B cell (primary cell): Measurements from ENCODE around the gene CHST11. TPM values are rescaled to one million over a fixed set of nuclear protein-coding genes. Genes with fewer than 3 reads are reported as not detected.

Experiments
- ATAC-seq: fragments of 200-7000 bp; cut with Tn5 transposase; one replicate; pipeline ENCODE4 v1.10.0; 2021; ENCODE audit warnings: low read depth, mild to moderate bottlenecking, moderate number of reproducible peaks, moderate library complexity
- CTCF ChIA-PET: fragments of 350-600 bp; sonication (Branson Sonifier 250); formaldehyde crosslinking; loops from one replicate; lab custom pipeline; 2021; ENCODE audit warnings: antibody characterized with exemption, inconsistent platforms; lab: Charles Lee
- POLR2A ChIA-PET: fragments of 350-600 bp; sonication (Branson Sonifier 250); formaldehyde crosslinking; loops from one replicate; lab custom pipeline; 2021; ENCODE audit warnings: antibody characterized with exemption; lab: Charles Lee
- DNase-seq: peaks from one replicate; pipeline ENCODE4 v3.0.0; 2013
- H2AFZ ChIP-seq: 2 replicates; pipeline ENCODE4 v1.6.1; 2012; ENCODE audit warnings: mild to moderate bottlenecking, low read depth, low read length; ENCODE audit not compliant: insufficient read depth, poor library complexity, severe bottlenecking
- H3K27ac ChIP-seq, 2 donors: 1 replicate in 1 of 2; 2 replicates in 1 of 2; pipeline ENCODE4 v1.5.1; 2012 to 2013; ENCODE audit warnings: low read length in 2 of 2, mild to moderate bottlenecking in 2 of 2, moderate library complexity in 1 of 2
- H3K27me3 ChIP-seq, 4 experiments: fragments of 200-600 bp in 1 of 4; sonication (generic) in 1 of 4; replicated peaks in 1 of 4; 1 replicate in 2 of 4; 2 replicates in 2 of 4; pipeline versions ENCODE4 v1.6.1 to v1.7.0; 2013 to 2016; ENCODE audit warnings: low read length in 3 of 4, mild to moderate bottlenecking in 2 of 4, mixed read lengths in 1 of 4, moderate library complexity in 1 of 4; ENCODE audit not compliant: insufficient read depth in 4 of 4, control insufficient read depth in 3 of 4; ENCODE audit errors: control extremely low read depth in 1 of 4
- H3K36me3 ChIP-seq, 2 experiments: replicated peaks in 1 of 2; 1 replicate in 1 of 2; 2 replicates in 1 of 2; pipeline versions ENCODE4 v1.6.1 to v1.7.1; 2013; ENCODE audit warnings: low read length in 1 of 2; ENCODE audit not compliant: insufficient read depth in 2 of 2, control insufficient read depth in 1 of 2; ENCODE audit errors: control extremely low read depth in 1 of 2, extremely low read depth in 1 of 2
- H3K4me1 ChIP-seq, 2 donors: fragments of 200-600 bp in 1 of 2; sonication (generic) in 1 of 2; 1 replicate in 1 of 2; 2 replicates in 1 of 2; pipeline versions ENCODE4 v1.5.1 to v1.6.1; 2013 to 2017; ENCODE audit warnings: low read length in 2 of 2; ENCODE audit not compliant: control insufficient read depth in 2 of 2, insufficient read depth in 2 of 2
- H3K4me2 ChIP-seq: replicated peaks from 2 replicates; pipeline ENCODE3; 2012; ENCODE audit warnings: mild to moderate bottlenecking, low read depth, low read length; ENCODE audit not compliant: poor library complexity, severe bottlenecking
- H3K4me3 ChIP-seq, 5 experiments: fragments of 200-600 bp in 1 of 5; sonication (generic) in 1 of 5; 1 replicate in 3 of 5; 2 replicates in 2 of 5; pipeline versions ENCODE4 v1.5.1 to v1.7.0; 2011 to 2016; ENCODE audit warnings: low read length in 4 of 5, mild to moderate bottlenecking in 4 of 5, low read depth in 2 of 5, control low read depth in 1 of 5, moderate library complexity in 1 of 5; ENCODE audit not compliant: insufficient read depth in 1 of 5; ENCODE audit errors: control extremely low read depth in 1 of 5, extremely low read depth in 1 of 5
- H3K79me2 ChIP-seq: fragments of 200-600 bp; sonication (generic); one replicate; pipeline ENCODE4 v1.6.0; 2016; ENCODE audit warnings: low read length; ENCODE audit not compliant: control insufficient read depth, insufficient read depth
- H3K9ac ChIP-seq: fragments of 200-600 bp; sonication (generic); 2 replicates; pipeline ENCODE4 v1.6.1; 2017; ENCODE audit warnings: mild to moderate bottlenecking, low read length, moderate library complexity
- H3K9me3 ChIP-seq, 3 donors: one replicate each; pipeline versions ENCODE4 v1.6.1 to v1.7.1; 2013; ENCODE audit warnings: low read length in 2 of 3; ENCODE audit not compliant: control insufficient read depth in 2 of 3, insufficient read depth in 1 of 3; ENCODE audit errors: control extremely low read depth in 1 of 3
- H4K20me1 ChIP-seq: 2 replicates; pipeline ENCODE4 v1.6.0; 2012; ENCODE audit warnings: mild to moderate bottlenecking, low read length; ENCODE audit not compliant: insufficient read depth, control insufficient read depth, poor library complexity, severe bottlenecking
- H3K27ac Mint-ChIP-seq: one replicate; pipeline ENCODE4 v1.8.0; 2021; ENCODE audit warnings: mixed read lengths
- H3K27me3 Mint-ChIP-seq: one replicate; pipeline ENCODE4 v1.8.0; 2021; ENCODE audit warnings: mixed read lengths
- H3K4me1 Mint-ChIP-seq: one replicate; pipeline ENCODE4 v1.8.0; 2021; ENCODE audit warnings: mixed read lengths
- H3K4me3 Mint-ChIP-seq: one replicate; pipeline ENCODE4 v1.8.0; 2021; ENCODE audit warnings: mixed read lengths
- H3K9me3 Mint-ChIP-seq: one replicate; pipeline ENCODE4 v1.8.0; 2022; ENCODE audit warnings: mixed read lengths; ENCODE audit not compliant: insufficient read depth
- CTCF ChIP-seq: fragments of 200-600 bp; IDR thresholded peaks from one replicate; pipeline ENCODE4 v1.8.0; 2022; ENCODE audit warnings: antibody characterized with exemption, mild to moderate bottlenecking
- EZH2 ChIP-seq: IDR thresholded peaks from 2 replicates; pipeline ENCODE4 v1.6.1; 2012; ENCODE audit warnings: borderline replicate concordance, low read depth, mild to moderate bottlenecking, moderate library complexity, low read length; ENCODE audit not compliant: insufficient read depth, poor library complexity, severe bottlenecking
- WGBS: methylation state at CpG from one replicate; pipeline ENCODE4 v1.1.5; 2013; ENCODE audit warnings: missing lambda C conversion rate; ENCODE audit not compliant: insufficient coverage; 5-methylcytosine and 5-hydroxymethylcytosine counted together
- intact Hi-C: fragments of 100-400 bp; cut with micrococcal nuclease; formaldehyde crosslinking; loops from one replicate; pipeline ENCODE4 v1.10.0; 2022
- polyA plus RNA-seq: library from polyadenylated mRNA; depleted of rRNA; stranded (reverse); fragments of >200 nt; gene quantifications from 2 replicates; pipeline ENCODE4 v1.2.3, GENCODE V29; 2012
- total RNA-seq, 2 donors: library from RNA; stranded (reverse); fragments of 120-200 nt in 1 of 2; gene quantifications; 1 replicate in 1 of 2; 2 replicates in 1 of 2; pipeline versions ENCODE4 v1.2.3 to v1.2.4, GENCODE V29; 2013 to 2022

CHST11 gene
- total and polyA plus RNA-seq, 2 donors (not counting 1 experiment from before 2014, with no cell fraction given) = 46.3 to 152 TPM

- 89% methylated on average over 14 of the region's 14 CpGs for WGBS
These were observed 50.1 kb downstream of the CHST11 start for GRCh38 chr12:104506676-104507401.

More at GRCh38 chr12:104506676-104507401, 50.1 kb downstream of the CHST11 start:
- peaks cover 98% of the 10 kb centered on the region for H3K4me1 Mint-ChIP-seq
- peaks cover 0 to 12% of the 10 kb centered on the region in 2 experiments for H3K36me3 ChIP-seq
- peaks cover 88% of the 10 kb centered on the region in 2 donors for H3K4me1 ChIP-seq
- DNase-seq = no peak
- H3K9me3 ChIP-seq = peaks cover 0 to 4% (median 0%) of the 10 kb centered on the region in 3 donors
- no peak overlapping the region for H3K4me3 ChIP-seq
- H3K4me2 ChIP-seq = peak overlapping the region; percentile 34
- H3K79me2 ChIP-seq = peaks cover 99% of the 10 kb centered on the region
- ChIA-PET CTCF (no interaction called here), POLR2A (no interaction called here)
- H4K20me1 ChIP-seq = peaks cover 76% of the 10 kb centered on the region
- no peak overlapping the region for H3K4me3 Mint-ChIP-seq
- peaks cover 5% of the 10 kb centered on the region for H3K9me3 Mint-ChIP-seq
- no peak overlapping the region for H3K27ac ChIP-seq
- H3K27ac Mint-ChIP-seq = no peak overlapping the region
- intact Hi-C loops = loop anchor here (5.0 kb wide), 1 partner anchor 50 kb away; the partner anchor contains the start of gene CHST11
- H3K9ac ChIP-seq = no peak overlapping the region
- no peak for ATAC-seq
- H3K27me3 Mint-ChIP-seq = no peaks in the 10 kb centered on the region
- no peak for TF ChIP-seq EZH2
- no peak for TF ChIP-seq CTCF
- H2AFZ ChIP-seq = no peak overlapping the region
- no peaks in the 10 kb centered on the region for H3K27me3 ChIP-seq
